H9 (cell line): ENCODE results near the gene APPL1. TPM values are rescaled to one million over a fixed set of nuclear protein-coding genes. Genes with fewer than 3 reads are reported as not detected.

Experiments used
- DNase-seq: peaks from one replicate; pipeline ENCODE4 v3.0.0-alpha.2; 2017
- H2AFZ ChIP-seq: one replicate; pipeline ENCODE4 v1.6.1; 2013; ENCODE audit warnings: mild to moderate bottlenecking, low read length, control low read depth, moderate library complexity
- H2AK5ac ChIP-seq: 2 replicates; pipeline ENCODE4 v1.6.1; 2013; ENCODE audit warnings: low read length, control low read depth, mixed read lengths; ENCODE audit not compliant: insufficient read length
- H2BK120ac ChIP-seq: one replicate; pipeline ENCODE4 v1.6.1; 2013; ENCODE audit warnings: low read depth, mild to moderate bottlenecking, low read length, control low read depth, inconsistent platforms; ENCODE audit not compliant: poor library complexity, severe bottlenecking
- H2BK12ac ChIP-seq: 2 replicates; pipeline ENCODE4 v1.6.1; 2013; ENCODE audit warnings: low read length, control low read depth, mixed read lengths, low read depth; ENCODE audit not compliant: insufficient read length
- H2BK15ac ChIP-seq: 2 replicates; pipeline ENCODE4 v1.6.1; 2013; ENCODE audit warnings: low read depth, low read length, control low read depth
- H2BK20ac ChIP-seq: one replicate; pipeline ENCODE4 v1.6.1; 2013; ENCODE audit warnings: low read depth, mild to moderate bottlenecking, low read length, control low read depth, inconsistent platforms; ENCODE audit not compliant: poor library complexity, severe bottlenecking
- H2BK5ac ChIP-seq: 2 replicates; pipeline ENCODE4 v1.6.1; 2013; ENCODE audit warnings: low read length, control low read depth, mixed read lengths; ENCODE audit not compliant: insufficient read length
- H3K14ac ChIP-seq: 2 replicates; pipeline ENCODE4 v1.6.1; 2013; ENCODE audit warnings: low read length, control low read depth; ENCODE audit not compliant: insufficient read depth
- H3K18ac ChIP-seq: 2 replicates; pipeline ENCODE4 v1.6.1; 2013; ENCODE audit warnings: low read depth, mild to moderate bottlenecking, mixed read lengths, low read length, control low read depth; ENCODE audit not compliant: insufficient read length
- H3K23ac ChIP-seq: 2 replicates; pipeline ENCODE4 v1.6.1; 2013; ENCODE audit warnings: low read length, control low read depth, mixed read lengths, low read depth; ENCODE audit not compliant: insufficient read length
- H3K23me2 ChIP-seq: 2 replicates; pipeline ENCODE4 v1.6.1; 2013; ENCODE audit warnings: low read depth, mild to moderate bottlenecking, mixed read lengths, low read length, control low read depth; ENCODE audit not compliant: insufficient read length, poor library complexity, severe bottlenecking
- H3K27ac ChIP-seq: 2 replicates; pipeline ENCODE4 v1.5.1; 2013; ENCODE audit warnings: low read length, control low read depth, mixed read lengths, low read depth; ENCODE audit not compliant: insufficient read length
- H3K27me3 ChIP-seq: 2 replicates; pipeline ENCODE4 v1.6.1; 2013; ENCODE audit warnings: low read length, control low read depth, inconsistent platforms; ENCODE audit not compliant: insufficient read depth
- H3K4ac ChIP-seq: 2 replicates; pipeline ENCODE4 v1.6.1; 2013; ENCODE audit warnings: low read depth, mild to moderate bottlenecking, control low read depth, inconsistent platforms, low read length, moderate library complexity
- H3K4me1 ChIP-seq: 2 replicates; pipeline ENCODE4 v1.6.1; 2013; ENCODE audit warnings: low read length, control low read depth, inconsistent platforms; ENCODE audit not compliant: insufficient read depth
- H3K4me2 ChIP-seq: 2 replicates; pipeline ENCODE4 v1.6.1; 2013; ENCODE audit warnings: low read length, control low read depth, mixed read lengths; ENCODE audit not compliant: insufficient read length, insufficient read depth
- H3K56ac ChIP-seq: 2 replicates; pipeline ENCODE4 v1.6.1; 2013; ENCODE audit warnings: low read depth, mild to moderate bottlenecking, mixed read lengths, low read length, control low read depth; ENCODE audit not compliant: insufficient read length
- H3K79me1 ChIP-seq: 2 replicates; pipeline ENCODE4 v1.6.1; 2013; ENCODE audit warnings: low read depth, mild to moderate bottlenecking, moderate library complexity, low read length, control low read depth, inconsistent platforms; ENCODE audit not compliant: insufficient read depth, poor library complexity, severe bottlenecking
- H3K79me2 ChIP-seq: 2 replicates; pipeline ENCODE4 v1.6.1; 2013; ENCODE audit warnings: low read length, control low read depth, inconsistent platforms; ENCODE audit not compliant: insufficient read depth
- H3K9ac ChIP-seq: 2 replicates; pipeline ENCODE4 v1.6.1; 2013; ENCODE audit warnings: low read length, control low read depth, mixed read lengths; ENCODE audit not compliant: insufficient read length; ENCODE audit errors: extremely low read depth
- H3K9me3 ChIP-seq: one replicate; pipeline ENCODE4 v1.6.1; 2013; ENCODE audit warnings: low read depth, low read length, inconsistent platforms; ENCODE audit not compliant: control insufficient read depth
- H3T11ph ChIP-seq: one replicate; pipeline ENCODE4 v1.6.1; 2013; ENCODE audit warnings: mild to moderate bottlenecking, low read length, control low read depth, inconsistent platforms
- H4K20me1 ChIP-seq: one replicate; pipeline ENCODE4 v1.6.1; 2013; ENCODE audit not compliant: control insufficient read depth, insufficient read length, insufficient read depth
- H4K5ac ChIP-seq: 2 replicates; pipeline ENCODE4 v1.6.1; 2013; ENCODE audit warnings: low read depth, mild to moderate bottlenecking, mixed read lengths, low read length, control low read depth; ENCODE audit not compliant: insufficient read length
- H4K8ac ChIP-seq: replicated peaks from 2 replicates; pipeline ENCODE4 v1.6.1; 2013; ENCODE audit warnings: low read length, control low read depth, mixed read lengths, low read depth; ENCODE audit not compliant: insufficient read length
- H4K91ac ChIP-seq: 2 replicates; pipeline ENCODE4 v1.6.1; 2013; ENCODE audit warnings: low read depth, mild to moderate bottlenecking, moderate library complexity, mixed read lengths, low read length, control low read depth; ENCODE audit not compliant: insufficient read length
- H3K27ac Mint-ChIP-seq, 3 experiments: 2 replicates in 2 of 3; 3 replicates in 1 of 3; pipeline ENCODE4 v1.8.0; 2020 to 2021; ENCODE audit warnings: mixed read lengths in 3 of 3, mild to moderate bottlenecking in 1 of 3, moderate library complexity in 1 of 3
- H3K27me3 Mint-ChIP-seq: 2 replicates; pipeline ENCODE4 v1.8.0; 2021; ENCODE audit warnings: low read depth, mild to moderate bottlenecking, moderate library complexity, mixed read lengths
- H3K36me3 Mint-ChIP-seq, 3 experiments: 2 replicates in 2 of 3; 3 replicates in 1 of 3; pipeline ENCODE4 v1.8.0; 2020 to 2021; ENCODE audit warnings: low read depth in 3 of 3, mixed read lengths in 3 of 3; ENCODE audit not compliant: insufficient read depth in 1 of 3
- H3K4me1 Mint-ChIP-seq, 2 experiments: 2 replicates each; pipeline ENCODE4 v1.8.0; 2020; ENCODE audit warnings: mixed read lengths in 2 of 2
- H3K4me3 Mint-ChIP-seq, 2 experiments: 2 replicates in 1 of 2; 3 replicates in 1 of 2; pipeline ENCODE4 v1.8.0; 2020 to 2021; ENCODE audit warnings: mild to moderate bottlenecking in 2 of 2, mixed read lengths in 2 of 2, moderate library complexity in 1 of 2
- H3K9me3 Mint-ChIP-seq, 2 experiments: 2 replicates in 1 of 2; 3 replicates in 1 of 2; pipeline ENCODE4 v1.8.0; 2020; ENCODE audit warnings: mild to moderate bottlenecking in 2 of 2, mixed read lengths in 2 of 2, moderate library complexity in 1 of 2
- CTCF ChIP-seq: fragments of 200-600 bp; sonication (generic); conservative IDR thresholded peaks from 3 replicates; pipeline ENCODE4 v1.8.0; 2021; ENCODE audit warnings: antibody characterized with exemption, mild to moderate bottlenecking
- WGBS: extraction: QIAGEN DNeasy Blood & Tissue Kit; methylation state at CpG from one replicate; pipeline ENCODE4 v1.1.7; 2013; ENCODE audit warnings: missing lambda C conversion rate, low lambda C conversion rate, mixed read lengths; ENCODE audit not compliant: insufficient read length; ENCODE audit errors: extremely low coverage; 5-methylcytosine and 5-hydroxymethylcytosine counted together
- total RNA-seq: library from RNA; stranded (reverse); gene quantifications from 2 replicates; pipeline ENCODE4 v1.2.1, GENCODE V29; 2021

The APPL1 gene
- total RNA-seq, 1 experiment from 2014 or later, result 34.4 TPM

GRCh38 chr3:57199895-57200297 lies 27.6 kb upstream of the APPL1 start, which contains the start of gene HESX1:
TSS of gene HESX1 (minus strand) at chr3:57199978. CDS start at chr3:57199918, 60 bp downstream.
- Mint-ChIP-seq H3K27me3 (no peaks in the 10 kb centered on the region; the same call in 1 of the 2 replicates), H3K4me3 (peak within 1 kb of the TSS; percentile 76 to 78), H3K36me3 (no peaks in the 10 kb centered on the region; a peak in 2 of 7 replicates), H3K9me3 (no peaks in the 10 kb centered on the region), H3K27ac (peak within 1 kb of the TSS; percentile 73 to 95 (median 93); a peak in 6 of 7 replicates), H3K4me1 (peaks cover 32 to 35% of the 10 kb centered on the region in 2 experiments)
- H2AK5ac ChIP-seq, result no peak within 1 kb of the TSS
- no peak within 1 kb of the TSS for H2BK120ac ChIP-seq
- H3K23ac ChIP-seq, result no peak within 1 kb of the TSS
- no peaks in the 10 kb centered on the region for H3K9me3 ChIP-seq
- H2BK5ac ChIP-seq, result no peak within 1 kb of the TSS
- H2AFZ ChIP-seq, result no peak within 1 kb of the TSS
- no peaks in the 10 kb centered on the region for H4K20me1 ChIP-seq
- H3T11ph ChIP-seq, result no peak within 1 kb of the TSS
- H3K56ac ChIP-seq, result no peak within 1 kb of the TSS
- H2BK12ac ChIP-seq, result no peak within 1 kb of the TSS
- H2BK15ac ChIP-seq, result no peak within 1 kb of the TSS
- no peak within 1 kb of the TSS for H3K14ac ChIP-seq
- H3K4ac ChIP-seq, result no peak within 1 kb of the TSS
- peak; percentile 89 for DNase-seq
- no peaks in the 10 kb centered on the region for H3K79me2 ChIP-seq
- H2BK20ac ChIP-seq, result no peak within 1 kb of the TSS
- H4K8ac ChIP-seq, result no peak within 1 kb of the TSS
- no peak within 1 kb of the TSS for H3K18ac ChIP-seq
- H3K9ac ChIP-seq, result no peak within 1 kb of the TSS
- H4K91ac ChIP-seq, result no peak within 1 kb of the TSS
- no peak within 1 kb of the TSS for H4K5ac ChIP-seq
- peak within 1 kb of the TSS; percentile 31 for H3K4me2 ChIP-seq
- no peaks in the 10 kb centered on the region for H3K79me1 ChIP-seq
- H3K27ac ChIP-seq, result no peak within 1 kb of the TSS
- no peaks in the 10 kb centered on the region for H3K27me3 ChIP-seq
- no CpG with 5 or more reads among the region's 4 CpGs for WGBS
- TF ChIP-seq CTCF, result no peak
- no peaks in the 10 kb centered on the region for H3K23me2 ChIP-seq
- peaks cover 3% of the 10 kb centered on the region; the same call in 1 of the 2 replicates for H3K4me1 ChIP-seq
